A673 (cell line): Measurements from ENCODE around the gene PCBP3. TPM values are rescaled to one million over a fixed set of nuclear protein-coding genes. Genes with fewer than 3 reads are reported as not detected.

ENCODE experiments used
- BruUV-seq: library from RNA; stranded (reverse); fragments of 400-500 nt; replicated peaks from 2 replicates; lab custom pipeline; 2021; lab: Mats Ljungman, UMichigan
- CTCF ChIA-PET: fragments of 300-600 bp; sonication (Branson Sonifier 250); formaldehyde crosslinking; loops from one replicate; lab custom pipeline; 2022; ENCODE audit warnings: antibody characterized with exemption; lab: Charles Lee
- POLR2A ChIA-PET: fragments of 300-600 bp; sonication (Branson Sonifier 250); formaldehyde crosslinking; loops from one replicate; lab custom pipeline; 2022; ENCODE audit warnings: antibody characterized with exemption; ENCODE audit not compliant: low non-redundant PET; lab: Charles Lee
- DNase-seq: peaks from one replicate; pipeline ENCODE4 v3.0.0-alpha.2; 2015; ENCODE audit warnings: low spot score
- H3K27ac ChIP-seq: fragments of 200-600 bp; sonication (generic); 2 replicates; pipeline ENCODE4 v1.5.1; 2016; ENCODE audit warnings: mixed run types, low read depth, mild to moderate bottlenecking, mixed read lengths, antibody characterized with exemption, low read length; ENCODE audit not compliant: poor library complexity, severe bottlenecking
- H3K27me3 ChIP-seq: fragments of 200-600 bp; sonication (generic); replicated peaks from 2 replicates; pipeline ENCODE4 v1.6.1; 2017; ENCODE audit warnings: mixed run types, low read depth, mild to moderate bottlenecking, mixed read lengths, antibody characterized with exemption, low read length; ENCODE audit not compliant: insufficient read depth, poor library complexity
- H3K36me3 ChIP-seq: fragments of 200-600 bp; sonication (generic); 2 replicates; pipeline ENCODE4 v1.6.1; 2016; ENCODE audit warnings: mixed run types, mild to moderate bottlenecking, mixed read lengths, antibody characterized with exemption, low read length; ENCODE audit not compliant: insufficient read depth, poor library complexity, severe bottlenecking
- H3K4me1 ChIP-seq: fragments of 200-600 bp; sonication (generic); 2 replicates; pipeline ENCODE4 v1.6.1; 2017; ENCODE audit warnings: mixed run types, mild to moderate bottlenecking, mixed read lengths, antibody characterized with exemption, low read length; ENCODE audit not compliant: insufficient read depth, poor library complexity, severe bottlenecking
- H3K4me3 ChIP-seq: fragments of 200-600 bp; sonication (generic); 2 replicates; pipeline ENCODE4 v1.5.1; 2016; ENCODE audit warnings: low read depth, mixed run types, mild to moderate bottlenecking, mixed read lengths, low read length; ENCODE audit not compliant: poor library complexity, severe bottlenecking
- H3K9me3 ChIP-seq: fragments of 200-600 bp; sonication (generic); 2 replicates; pipeline ENCODE4 v1.6.1; 2016; ENCODE audit warnings: mixed run types, low read depth, mild to moderate bottlenecking, mixed read lengths, antibody characterized with exemption, low read length; ENCODE audit not compliant: poor library complexity, severe bottlenecking
- EZH2 ChIP-seq: fragments of 200-600 bp; sonication (generic); IDR thresholded peaks from 2 replicates; pipeline ENCODE4 v1.6.1; 2017; ENCODE audit warnings: borderline replicate concordance, low read depth, mild to moderate bottlenecking, mixed read lengths, antibody characterized with exemption, low read length; ENCODE audit not compliant: poor library complexity, severe bottlenecking
- intact Hi-C: fragments of 100-400 bp; cut with micrococcal nuclease; formaldehyde crosslinking; loops from one replicate; pipeline ENCODE4 v1.10.0; 2022; ENCODE audit not compliant: unreplicated experiment
- total RNA-seq: library from RNA; stranded (reverse); gene quantifications from 2 replicates; pipeline ENCODE4 v1.2.3, GENCODE V29; 2021
- TF ChIP-seq, protein P1 (sequence below): fragments of 300-800, 200-600 bp; sonication (generic); conservative IDR thresholded peaks from 2 replicates; pipeline ENCODE4 v1.5.1; 2017; ENCODE audit warnings: low read depth, mild to moderate bottlenecking, antibody characterized with exemption, low read length, moderate library complexity, mixed read lengths

PCBP3 gene
- total RNA-seq, 1 experiment from 2014 or later, result 25.6 TPM

DNA sequence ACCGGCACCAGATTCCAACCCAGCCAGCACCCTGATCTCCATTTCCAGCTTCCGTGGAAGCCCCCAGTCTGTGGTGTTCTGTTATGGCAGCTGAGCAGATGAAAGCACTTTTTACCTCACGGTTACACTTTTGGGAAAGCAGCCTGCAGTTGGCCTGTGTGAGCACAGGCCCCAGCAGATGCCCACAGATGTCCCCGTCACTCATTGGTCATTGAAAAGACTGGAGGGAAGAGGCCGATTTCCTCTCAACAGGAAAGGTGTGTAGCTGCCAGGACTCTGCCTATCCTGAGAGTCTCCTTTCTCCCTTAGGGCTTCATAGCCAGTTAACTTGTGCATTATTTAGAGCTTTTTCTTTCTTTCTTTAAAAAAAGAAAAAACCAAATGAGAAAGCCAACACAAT, 123.0 kb downstream of the PCBP3 start:
- Histone ChIP-seq H3K4me3 (no peak overlapping the region), H3K36me3 (no peaks in the 10 kb centered on the region), H3K4me1 (peaks cover 31% of the 10 kb centered on the region), H3K27me3 (no peaks in the 10 kb centered on the region), H3K27ac (no peak overlapping the region), H3K9me3 (no peaks in the 10 kb centered on the region)
- POLR2A ChIA-PET, result no interaction called here
- CTCF ChIA-PET, result no interaction called here
- intact Hi-C loops, result no loop called here
- BruUV-seq, result no TSS peak
- no peak for TF ChIP-seq EZH2
- TF ChIP-seq, protein P1, sequence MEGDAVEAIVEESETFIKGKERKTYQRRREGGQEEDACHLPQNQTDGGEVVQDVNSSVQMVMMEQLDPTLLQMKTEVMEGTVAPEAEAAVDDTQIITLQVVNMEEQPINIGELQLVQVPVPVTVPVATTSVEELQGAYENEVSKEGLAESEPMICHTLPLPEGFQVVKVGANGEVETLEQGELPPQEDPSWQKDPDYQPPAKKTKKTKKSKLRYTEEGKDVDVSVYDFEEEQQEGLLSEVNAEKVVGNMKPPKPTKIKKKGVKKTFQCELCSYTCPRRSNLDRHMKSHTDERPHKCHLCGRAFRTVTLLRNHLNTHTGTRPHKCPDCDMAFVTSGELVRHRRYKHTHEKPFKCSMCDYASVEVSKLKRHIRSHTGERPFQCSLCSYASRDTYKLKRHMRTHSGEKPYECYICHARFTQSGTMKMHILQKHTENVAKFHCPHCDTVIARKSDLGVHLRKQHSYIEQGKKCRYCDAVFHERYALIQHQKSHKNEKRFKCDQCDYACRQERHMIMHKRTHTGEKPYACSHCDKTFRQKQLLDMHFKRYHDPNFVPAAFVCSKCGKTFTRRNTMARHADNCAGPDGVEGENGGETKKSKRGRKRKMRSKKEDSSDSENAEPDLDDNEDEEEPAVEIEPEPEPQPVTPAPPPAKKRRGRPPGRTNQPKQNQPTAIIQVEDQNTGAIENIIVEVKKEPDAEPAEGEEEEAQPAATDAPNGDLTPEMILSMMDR, result no peak
- DNase-seq, result no peak

DNA sequence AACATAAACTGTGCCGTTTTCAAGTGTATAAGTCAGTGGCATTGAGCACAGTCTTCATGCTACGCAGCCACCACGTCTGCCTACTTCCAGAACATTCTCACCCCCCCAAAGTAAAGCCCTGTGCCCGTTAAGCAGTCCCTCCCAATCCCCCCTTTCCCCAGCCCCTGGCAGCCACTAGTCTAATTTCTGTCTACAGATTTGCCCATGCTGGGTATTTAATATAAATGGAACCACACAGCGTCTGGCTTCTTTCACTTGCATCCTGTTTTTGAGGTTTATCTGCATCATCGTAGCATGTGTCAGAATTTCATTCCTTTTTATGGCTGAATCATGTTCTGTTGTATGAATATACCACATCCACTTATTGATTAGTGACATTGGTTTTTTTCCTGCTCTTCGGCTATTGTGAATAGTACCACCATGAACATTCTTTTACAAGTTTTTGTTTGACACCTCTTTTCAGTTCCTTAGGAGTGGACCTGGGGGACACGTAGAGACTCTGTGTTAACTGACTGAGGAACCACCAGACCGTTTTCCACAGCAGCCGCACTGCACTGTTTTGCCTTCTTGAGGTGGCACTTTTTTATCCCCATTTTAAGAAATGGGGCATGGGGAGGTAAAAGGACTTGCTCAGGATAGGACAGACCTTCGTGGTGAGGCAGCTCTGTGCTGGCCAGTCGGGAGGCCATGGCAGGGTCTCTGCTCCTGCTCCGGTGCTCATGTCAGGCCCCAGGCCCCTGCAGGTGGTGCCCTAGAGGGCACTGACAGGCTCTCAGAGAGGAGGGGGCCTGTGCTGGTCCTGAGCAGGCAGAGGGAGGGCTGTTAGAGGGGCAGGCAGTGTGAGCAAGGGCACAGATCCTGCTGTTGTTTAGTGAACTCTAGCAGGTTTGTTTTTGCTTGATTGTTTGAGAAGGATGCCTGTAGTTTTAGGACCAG, 123.8 kb downstream of the PCBP3 start:
- no peak for DNase-seq
- POLR2A ChIA-PET, result no interaction called here
- Histone ChIP-seq H3K36me3 (no peaks in the 10 kb centered on the region), H3K9me3 (no peaks in the 10 kb centered on the region), H3K27me3 (no peaks in the 10 kb centered on the region), H3K27ac (peak overlapping the region; percentile 21), H3K4me1 (peaks cover 27% of the 10 kb centered on the region), H3K4me3 (no peak overlapping the region)
- intact Hi-C loops, result no loop called here
- TF ChIP-seq, protein P1, result no peak
- no peak for TF ChIP-seq EZH2
- CTCF ChIA-PET, result no interaction called here
- no TSS peak for BruUV-seq

DNA sequence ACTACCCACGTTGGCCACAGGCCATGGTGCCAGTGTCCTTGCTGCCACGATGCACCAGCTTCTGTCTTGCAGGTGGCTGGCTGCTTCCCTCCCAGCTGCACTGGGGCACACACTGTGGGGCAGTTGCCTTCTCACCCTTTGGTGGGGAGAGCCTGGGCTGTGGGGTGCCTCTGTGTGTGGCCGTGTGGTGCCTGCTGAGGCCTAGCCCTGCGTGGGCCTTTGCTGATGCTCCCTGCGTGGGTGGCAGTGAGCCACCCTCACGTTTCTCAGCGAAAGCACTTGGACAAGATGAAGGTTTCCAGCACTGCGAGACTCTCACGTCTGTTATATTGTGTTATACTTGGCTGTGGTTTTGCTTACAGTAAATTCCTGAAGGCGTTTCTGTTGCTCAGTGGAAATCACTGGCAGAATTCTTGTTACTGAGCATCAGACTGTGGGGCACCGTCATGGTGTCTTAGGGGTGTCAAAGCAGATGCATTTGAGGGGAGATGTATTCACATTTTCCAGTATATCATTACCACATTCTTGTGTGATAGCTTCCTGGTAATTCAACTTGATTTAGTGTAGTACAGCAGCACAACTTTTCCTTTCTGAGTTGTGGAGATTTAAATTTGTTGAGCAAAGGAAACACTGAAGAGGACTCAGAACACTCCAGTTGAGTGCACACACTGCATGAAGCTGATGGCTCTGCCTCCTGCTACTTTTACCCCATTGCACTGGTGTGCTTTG, 124.7 kb downstream of the PCBP3 start:
- Histone ChIP-seq H3K36me3 (no peaks in the 10 kb centered on the region), H3K27me3 (no peaks in the 10 kb centered on the region), H3K27ac (no peak overlapping the region), H3K4me3 (no peak overlapping the region), H3K9me3 (peaks cover 6% of the 10 kb centered on the region), H3K4me1 (peaks cover 19% of the 10 kb centered on the region)
- BruUV-seq, result no TSS peak
- DNase-seq, result no peak
- TF ChIP-seq EZH2, result no peak
- TF ChIP-seq, protein P1, result no peak
- CTCF ChIA-PET, result no interaction called here
- POLR2A ChIA-PET, result no interaction called here
- intact Hi-C loops, result no loop called here
